HFFc6 (cell line): ENCODE results near the gene POC1A. TPM values are rescaled to one million over a fixed set of nuclear protein-coding genes. Genes with fewer than 3 reads are reported as not detected.
"Not testable (repeated sequence)": the region's sequence is repeated elsewhere in the genome, so short reads cannot be mapped to it uniquely, and the experiment has no call there.

Source experiments
- DNase-seq: peaks from one replicate; pipeline ENCODE4 v3.0.0-alpha.2; 2018
- H3K27ac Mint-ChIP-seq: 2 replicates; pipeline ENCODE4 v1.8.0; 2020; ENCODE audit warnings: mild to moderate bottlenecking, mixed read lengths
- H3K27me3 Mint-ChIP-seq: 2 replicates; pipeline ENCODE4 v1.8.0; 2021; ENCODE audit warnings: mild to moderate bottlenecking, moderate library complexity, mixed read lengths; ENCODE audit not compliant: insufficient read depth
- H3K36me3 Mint-ChIP-seq: 2 replicates; pipeline ENCODE4 v1.8.0; 2021; ENCODE audit warnings: low read depth, mixed read lengths
- H3K4me1 Mint-ChIP-seq: 2 replicates; pipeline ENCODE4 v1.8.0; 2020; ENCODE audit warnings: low read depth, mixed read lengths
- H3K4me3 Mint-ChIP-seq: 2 replicates; pipeline ENCODE4 v1.8.0; 2020; ENCODE audit warnings: mild to moderate bottlenecking, moderate library complexity, mixed read lengths
- H3K9me3 Mint-ChIP-seq: 2 replicates; pipeline ENCODE4 v1.8.0; 2020; ENCODE audit warnings: mild to moderate bottlenecking, mixed read lengths
- CTCF ChIP-seq: fragments of 200-600 bp; sonication (generic); IDR thresholded peaks from 2 replicates; pipeline ENCODE4 v1.5.0; 2021; ENCODE audit warnings: antibody characterized with exemption, mild to moderate bottlenecking
- total RNA-seq, 6 experiments: library from RNA; stranded (reverse); fragmentation: NEBNext Ultra II Directional; extraction: Animal tissue kit (Norgen Biotek cat#: 25700); gene quantifications; 2 replicates in 1 of 6; 3 replicates in 5 of 6; pipeline ENCODE4 v1.2.3, GENCODE V29; 2021

The POC1A gene
- total RNA-seq, 6 experiments from 2014 or later: 11.0 to 21.3 (median 20.5) TPM

- TF ChIP-seq CTCF: no peak
- Mint-ChIP-seq H3K4me3 (no peak overlapping the region), H3K27ac (no peak overlapping the region; the same call in 1 of the 2 replicates), H3K9me3 (no peaks in the 10 kb centered on the region), H3K36me3 (no peaks in the 10 kb centered on the region), H3K4me1 (peaks cover 51% of the 10 kb centered on the region), H3K27me3 (peaks cover 2% of the 10 kb centered on the region)
- no peak for DNase-seq
These were observed 110.5 kb downstream of the POC1A start for GRCh38 chr3:52043750-52044149.

GRCh38 chr3:52043039-52043438, 111.2 kb downstream of the POC1A start:
- DNase-seq, H3K36me3 Mint-ChIP-seq, H3K27me3 Mint-ChIP-seq, H3K27ac Mint-ChIP-seq, H3K9me3 Mint-ChIP-seq, H3K4me3 Mint-ChIP-seq: not testable (repeated sequence)
- H3K4me1 Mint-ChIP-seq: peaks cover 44% of the 10 kb centered on the region

GRCh38 chr3:52041118-52041731, 113.0 kb downstream of the POC1A start:
- H3K4me3 Mint-ChIP-seq: no peak overlapping the region
- peak; percentile 54 for TF ChIP-seq CTCF
- peaks cover 29% of the 10 kb centered on the region for H3K4me1 Mint-ChIP-seq
- H3K27ac Mint-ChIP-seq: no peak overlapping the region
- no peaks in the 10 kb centered on the region; the same call in none of the 2 replicates for H3K27me3 Mint-ChIP-seq
- H3K9me3 Mint-ChIP-seq: no peaks in the 10 kb centered on the region
- no peaks in the 10 kb centered on the region for H3K36me3 Mint-ChIP-seq
- no peak for DNase-seq

GRCh38 chr3:52040600-52040999, 113.6 kb downstream of the POC1A start:
- no peak overlapping the region for H3K27ac Mint-ChIP-seq
- H3K9me3 Mint-ChIP-seq: no peaks in the 10 kb centered on the region
- no peak for DNase-seq
- H3K4me1 Mint-ChIP-seq: peaks cover 23% of the 10 kb centered on the region
- TF ChIP-seq CTCF: no peak
- H3K4me3 Mint-ChIP-seq: no peak overlapping the region
- no peaks in the 10 kb centered on the region; the same call in none of the 2 replicates for H3K27me3 Mint-ChIP-seq
- no peaks in the 10 kb centered on the region for H3K36me3 Mint-ChIP-seq

- Mint-ChIP-seq H3K4me3 (no peak overlapping the region), H3K36me3 (no peaks in the 10 kb centered on the region), H3K4me1 (peaks cover 15% of the 10 kb centered on the region), H3K9me3 (no peaks in the 10 kb centered on the region), H3K27me3 (no peaks in the 10 kb centered on the region; the same call in 1 of the 2 replicates), H3K27ac (no peak overlapping the region)
- TF ChIP-seq CTCF: no peak
- no peak for DNase-seq
These were observed 114.4 kb downstream of the POC1A start for GRCh38 chr3:52039846-52040245.

GRCh38 chr3:52039426-52039825, 114.8 kb downstream of the POC1A start:
- Mint-ChIP-seq H3K27ac (no peak overlapping the region), H3K27me3 (no peaks in the 10 kb centered on the region; the same call in 1 of the 2 replicates), H3K4me3 (no peak overlapping the region), H3K4me1 (peaks cover 13% of the 10 kb centered on the region), H3K9me3 (no peaks in the 10 kb centered on the region), H3K36me3 (no peaks in the 10 kb centered on the region)
- no peak for DNase-seq
- TF ChIP-seq CTCF: no peak
